Breast epithelium (tissue), 4 donors: ENCODE results near the gene PMM1. TPM values are rescaled to one million over a fixed set of nuclear protein-coding genes. Genes with fewer than 3 reads are reported as not detected.

Experiments
- DNase-seq, 2 donors: peaks; one replicate each; pipeline ENCODE4 v3.0.0-alpha.2; 2019; ENCODE audit warnings: low spot score in 2 of 2
- H3K27ac ChIP-seq, 2 donors: fragments of 200-600 bp; sonication (generic) in 1 of 2; one replicate each; pipeline ENCODE4 v1.5.1; 2016 to 2019; ENCODE audit warnings: mild to moderate bottlenecking in 1 of 2
- H3K27me3 ChIP-seq, 2 donors: fragments of 200-600 bp; sonication (generic) in 1 of 2; one replicate each; pipeline versions ENCODE4 v1.5.1 to v1.6.0; 2017 to 2019; ENCODE audit warnings: control low read depth in 1 of 2, mild to moderate bottlenecking in 1 of 2
- H3K36me3 ChIP-seq: fragments of 200-600 bp; one replicate; pipeline ENCODE4 v1.5.1; 2019
- H3K4me1 ChIP-seq, 2 donors: fragments of 200-600 bp; sonication (generic); one replicate each; pipeline ENCODE4 v1.5.1; 2016 to 2019; ENCODE audit warnings: control low read depth in 1 of 2
- H3K4me3 ChIP-seq, 3 donors: fragments of 200-600 bp; sonication (generic); 1 replicate in 2 of 3; 2 replicates in 1 of 3; pipeline ENCODE4 v1.5.1; 2016 to 2019; ENCODE audit warnings: mild to moderate bottlenecking in 3 of 3, moderate library complexity in 2 of 3
- H3K9me3 ChIP-seq, 2 donors: fragments of 200-600 bp; sonication (generic) in 1 of 2; one replicate each; pipeline ENCODE4 v1.5.1; 2016 to 2019; ENCODE audit warnings: control low read depth in 1 of 2
- POLR2A ChIP-seq: fragments of 450-650 bp; IDR thresholded peaks from one replicate; pipeline ENCODE4 v1.6.1; 2016; ENCODE audit warnings: antibody characterized with exemption, mild to moderate bottlenecking, moderate library complexity
- POLR2AphosphoS5 ChIP-seq, 3 donors: sonication (generic); formaldehyde crosslinking; IDR thresholded peaks; one replicate each; pipeline ENCODE4 v1.6.1; 2017; ENCODE audit warnings: antibody characterized with exemption in 3 of 3
- intact Hi-C: fragments of 100-400 bp; cut with DNase I; formaldehyde crosslinking; loops from one replicate; pipeline ENCODE4 v1.15.1; 2023; ENCODE audit warnings: low total_unique reads
- total RNA-seq, 3 donors: library from RNA; depleted of rRNA; stranded (reverse); fragments of >200 nt; gene quantifications; one replicate each; pipeline ENCODE4 v1.1.0, GENCODE V29; 2016
- TF ChIP-seq, protein P1 (sequence below), 3 donors: fragments of 450-650 bp; IDR thresholded peaks; one replicate each; pipeline ENCODE4 v1.5.1; 2016 to 2017; ENCODE audit warnings: antibody characterized with exemption in 3 of 3, mild to moderate bottlenecking in 3 of 3, moderate library complexity in 3 of 3

The PMM1 gene
- total RNA-seq, 3 donors from 2014 or later: 42.7 to 74.1 (median 48.5) TPM

GRCh38 chr22:41600976-41601375 lies 11.3 kb upstream of the PMM1 start:
- Histone ChIP-seq H3K9me3 (no peaks in the 10 kb centered on the region), H3K36me3 (no peaks in the 10 kb centered on the region), H3K4me3 (no peak overlapping the region), H3K27me3 (no peaks in the 10 kb centered on the region), H3K27ac (no peak overlapping the region), H3K4me1 (no peaks in the 10 kb centered on the region)
- intact Hi-C loops: no loop called here
- TF ChIP-seq POLR2A (no peak), POLR2AphosphoS5 (IDR thresholded peaks at IDR 0.05) (no peak)
- TF ChIP-seq, protein P1, sequence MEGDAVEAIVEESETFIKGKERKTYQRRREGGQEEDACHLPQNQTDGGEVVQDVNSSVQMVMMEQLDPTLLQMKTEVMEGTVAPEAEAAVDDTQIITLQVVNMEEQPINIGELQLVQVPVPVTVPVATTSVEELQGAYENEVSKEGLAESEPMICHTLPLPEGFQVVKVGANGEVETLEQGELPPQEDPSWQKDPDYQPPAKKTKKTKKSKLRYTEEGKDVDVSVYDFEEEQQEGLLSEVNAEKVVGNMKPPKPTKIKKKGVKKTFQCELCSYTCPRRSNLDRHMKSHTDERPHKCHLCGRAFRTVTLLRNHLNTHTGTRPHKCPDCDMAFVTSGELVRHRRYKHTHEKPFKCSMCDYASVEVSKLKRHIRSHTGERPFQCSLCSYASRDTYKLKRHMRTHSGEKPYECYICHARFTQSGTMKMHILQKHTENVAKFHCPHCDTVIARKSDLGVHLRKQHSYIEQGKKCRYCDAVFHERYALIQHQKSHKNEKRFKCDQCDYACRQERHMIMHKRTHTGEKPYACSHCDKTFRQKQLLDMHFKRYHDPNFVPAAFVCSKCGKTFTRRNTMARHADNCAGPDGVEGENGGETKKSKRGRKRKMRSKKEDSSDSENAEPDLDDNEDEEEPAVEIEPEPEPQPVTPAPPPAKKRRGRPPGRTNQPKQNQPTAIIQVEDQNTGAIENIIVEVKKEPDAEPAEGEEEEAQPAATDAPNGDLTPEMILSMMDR (IDR thresholded peaks at IDR 0.05): no peak
- DNase-seq: no peak

- Histone ChIP-seq H3K4me3 (no peak overlapping the region), H3K27me3 (no peaks in the 10 kb centered on the region), H3K36me3 (no peaks in the 10 kb centered on the region), H3K9me3 (no peaks in the 10 kb centered on the region), H3K4me1 (no peaks in the 10 kb centered on the region), H3K27ac (no peak overlapping the region)
- DNase-seq: no peak
- TF ChIP-seq, protein P1 (IDR thresholded peaks at IDR 0.05): no peak
- TF ChIP-seq POLR2AphosphoS5 (IDR thresholded peaks at IDR 0.05) (no peak), POLR2A (no peak)
- intact Hi-C loops: no loop called here
Measured at GRCh38 chr22:41598891-41599635, 9.4 kb upstream of the PMM1 start.

- no peak for DNase-seq
- intact Hi-C loops: no loop called here
- Histone ChIP-seq H3K4me1 (no peaks in the 10 kb centered on the region), H3K27ac (no peak overlapping the region), H3K4me3 (no peak overlapping the region), H3K9me3 (no peaks in the 10 kb centered on the region), H3K36me3 (no peaks in the 10 kb centered on the region), H3K27me3 (no peaks in the 10 kb centered on the region)
- TF ChIP-seq POLR2AphosphoS5 (IDR thresholded peaks at IDR 0.05) (no peak), POLR2A (no peak)
- TF ChIP-seq, protein P1 (IDR thresholded peaks at IDR 0.05): no peak
Measured at GRCh38 chr22:41598081-41598480, 8.4 kb upstream of the PMM1 start.

DNA sequence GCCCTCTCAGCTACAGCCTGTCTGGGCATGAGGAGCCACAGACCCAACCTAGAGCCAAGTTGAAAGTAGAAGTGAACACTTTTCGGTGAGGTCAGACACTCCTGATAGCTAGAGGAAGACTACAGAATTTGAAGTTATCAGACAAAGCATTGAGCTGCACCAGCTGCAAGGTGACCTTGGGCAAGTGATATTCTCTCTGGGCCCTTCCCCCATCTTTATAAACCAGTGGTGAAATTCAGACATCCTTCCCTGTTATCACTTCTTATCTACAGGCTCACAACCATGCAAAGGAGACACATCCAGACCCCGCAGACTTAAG lies 8.0 kb upstream of the PMM1 start:
- H3K36me3 ChIP-seq: no peaks in the 10 kb centered on the region
- H3K27me3 ChIP-seq: no peaks in the 10 kb centered on the region
- no peaks in the 10 kb centered on the region for H3K4me1 ChIP-seq
- peak overlapping the region; percentile 16 to 26 for H3K27ac ChIP-seq
- H3K9me3 ChIP-seq: no peaks in the 10 kb centered on the region
- no peak overlapping the region for H3K4me3 ChIP-seq
- TF ChIP-seq, protein P1 (IDR thresholded peaks at IDR 0.05): no peak
- TF ChIP-seq POLR2A (no peak), POLR2AphosphoS5 (IDR thresholded peaks at IDR 0.05) (no peak)
- no peak for DNase-seq
- intact Hi-C loops: no loop called here

GRCh38 chr22:41596776-41597634 lies 7.4 kb upstream of the PMM1 start:
- Histone ChIP-seq H3K4me3 (no peak overlapping the region), H3K36me3 (no peaks in the 10 kb centered on the region), H3K4me1 (no peaks in the 10 kb centered on the region), H3K9me3 (no peaks in the 10 kb centered on the region), H3K27me3 (no peaks in the 10 kb centered on the region), H3K27ac (peak overlapping the region; percentile 16 to 26)
- intact Hi-C loops: no loop called here
- no peak for TF ChIP-seq POLR2A
- TF ChIP-seq, protein P1 (IDR thresholded peaks at IDR 0.05): peak in 2 of 3 donors; percentile 61 to 71
- no peak for TF ChIP-seq POLR2AphosphoS5 (IDR thresholded peaks at IDR 0.05)
- DNase-seq: peak; percentile 40 to 60
